HG02970 (cell line): Measurements from ENCODE around the gene NELL2.
"Not testable (repeated sequence)": the region's sequence is repeated elsewhere in the genome, so short reads cannot be mapped to it uniquely, and the experiment has no call there.

Source experiments
- ATAC-seq: cut with Tn5 transposase; IDR thresholded peaks from one replicate; pipeline ENCODE4 v1.9.1; 2021; ENCODE audit warnings: mild to moderate bottlenecking, moderate library complexity, moderate number of reproducible peaks; ENCODE audit not compliant: unreplicated experiment, low FRiP score

The NELL2 gene

GRCh38 chr12:44875954-44876543 lies at the start of gene NELL2:
NELL2 (minus strand) TSS chr12:44876315; CDS start chr12:44875869, 446 bp downstream.
- peak; percentile 43 for ATAC-seq

- no peak for ATAC-seq
Measured at GRCh38 chr12:44921736-44922135, 45.6 kb upstream of the NELL2 start.

- no peak for ATAC-seq
Measured at GRCh38 chr12:44917141-44917540, 41.0 kb upstream of the NELL2 start.

GRCh38 chr12:44915958-44916357 lies 39.8 kb upstream of the NELL2 start:
- ATAC-seq = no peak

- ATAC-seq = no peak
Measured at GRCh38 chr12:44904321-44904720, 28.2 kb upstream of the NELL2 start.

DNA sequence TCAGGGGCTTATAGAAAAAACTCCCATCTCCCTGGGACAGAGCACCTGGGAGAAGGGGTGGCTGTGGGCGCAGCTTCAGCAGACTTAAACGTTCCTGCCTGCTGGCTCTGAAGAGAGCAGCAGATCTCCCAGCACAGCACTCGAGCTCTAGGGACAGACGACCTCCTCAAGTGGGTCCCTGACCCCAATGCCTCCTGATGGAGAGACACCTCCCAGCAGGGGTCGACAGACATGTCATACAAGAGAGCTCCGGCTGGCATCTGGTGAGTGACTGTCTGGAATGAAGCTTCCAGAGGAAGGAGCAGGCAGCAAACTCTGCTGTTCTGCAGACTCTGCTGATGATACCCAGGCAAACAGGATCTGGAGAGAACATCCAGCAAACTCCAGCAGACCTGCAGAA lies 22.0 kb upstream of the NELL2 start:
- ATAC-seq = not testable (repeated sequence)

- ATAC-seq = no peak
Measured at GRCh38 chr12:44889926-44890325, 13.8 kb upstream of the NELL2 start.

- no peak for ATAC-seq
Measured at GRCh38 chr12:44889162-44889561, 13.0 kb upstream of the NELL2 start.

GRCh38 chr12:44885902-44886301 lies 9.8 kb upstream of the NELL2 start:
- no peak for ATAC-seq

DNA sequence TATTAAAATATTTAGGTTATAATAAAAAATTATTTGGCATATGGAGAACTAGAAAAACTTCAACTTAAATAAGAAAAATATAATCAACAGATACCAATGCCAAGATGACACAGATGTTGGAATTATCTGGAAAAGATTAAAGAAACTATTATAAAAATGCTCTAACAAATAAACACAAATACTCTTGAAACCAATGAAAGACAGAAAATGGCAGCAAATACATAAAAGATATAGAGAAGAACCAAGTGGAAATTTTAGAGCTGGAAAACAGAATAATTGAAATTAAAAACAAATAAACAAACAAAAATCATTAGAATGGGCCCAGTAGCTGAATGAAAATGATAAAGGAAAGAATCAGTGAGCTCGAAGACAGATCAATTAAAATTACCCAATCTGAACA lies 5.1 kb upstream of the NELL2 start:
- ATAC-seq = no peak

DNA sequence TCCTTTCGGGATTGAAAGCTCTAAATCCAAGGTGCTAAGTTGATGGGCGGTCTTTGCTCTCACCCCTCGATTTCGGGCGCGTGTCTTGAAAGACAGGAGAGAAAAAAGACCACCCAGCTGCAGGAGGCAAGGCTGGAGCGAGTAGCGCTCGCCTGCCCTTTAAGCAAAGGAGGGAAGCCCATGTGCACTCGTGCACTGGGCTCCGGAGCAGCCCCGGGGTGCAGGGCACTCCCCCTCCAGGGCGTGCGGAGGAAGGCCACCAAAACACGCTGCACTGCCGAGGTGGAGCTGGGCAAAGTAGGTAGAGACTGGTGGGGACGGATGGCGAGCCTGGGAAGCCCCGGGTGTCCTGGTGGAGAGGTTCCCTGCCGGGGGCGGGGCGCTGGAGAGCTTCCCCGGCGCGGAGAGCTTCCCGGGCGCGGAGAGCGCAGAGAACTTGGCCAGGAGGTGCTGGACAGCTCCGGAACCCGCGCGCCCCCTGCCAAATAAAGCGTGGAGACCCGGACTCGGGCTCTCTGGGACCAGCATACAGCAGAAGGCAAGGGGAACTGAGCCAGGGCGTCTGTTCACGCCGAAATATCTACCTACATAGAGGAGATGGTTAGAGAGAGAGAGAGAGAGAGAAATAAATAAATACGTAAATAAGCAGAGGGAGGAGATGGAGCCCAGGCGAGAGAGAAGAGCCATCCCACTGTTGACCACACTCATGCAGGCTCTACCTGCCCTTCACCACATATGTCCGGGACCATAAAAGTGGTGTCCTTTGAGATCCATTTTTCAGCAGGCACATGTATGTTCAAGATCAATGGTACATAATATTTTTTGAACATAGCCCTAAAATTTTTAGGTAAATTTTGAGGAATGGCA lies 662 bp upstream of the NELL2 start:
- ATAC-seq = peak; percentile 28

DNA sequence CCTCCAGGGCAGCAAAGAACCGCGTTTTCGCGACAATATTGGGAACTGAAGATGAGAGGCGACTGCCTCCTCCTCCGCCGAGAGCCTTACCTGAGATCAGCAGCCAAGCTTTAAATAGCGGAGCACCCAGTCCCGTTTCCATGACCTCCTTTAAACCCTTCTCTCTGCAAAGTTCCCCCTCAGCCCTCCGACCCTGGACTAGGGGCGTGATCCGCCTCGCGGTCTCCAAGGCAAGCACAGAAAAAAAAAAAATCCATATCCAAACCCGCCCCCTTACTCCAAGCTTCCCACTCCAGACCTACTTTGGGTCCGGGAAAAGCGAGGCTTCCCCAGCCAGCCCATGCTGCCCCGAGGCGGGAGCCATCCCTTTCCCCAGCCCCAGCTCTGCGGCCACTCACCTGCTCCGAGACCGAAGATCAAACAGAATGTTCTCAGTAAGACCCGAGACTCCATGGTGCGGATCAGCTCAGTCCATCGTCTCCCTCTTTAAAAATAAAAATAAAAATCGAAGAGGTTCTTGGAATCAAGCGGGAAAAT lies 630 bp downstream of the NELL2 start:
- no peak for ATAC-seq

GRCh38 chr12:44874981-44875416 lies 1.1 kb downstream of the NELL2 start:
- no peak for ATAC-seq

DNA sequence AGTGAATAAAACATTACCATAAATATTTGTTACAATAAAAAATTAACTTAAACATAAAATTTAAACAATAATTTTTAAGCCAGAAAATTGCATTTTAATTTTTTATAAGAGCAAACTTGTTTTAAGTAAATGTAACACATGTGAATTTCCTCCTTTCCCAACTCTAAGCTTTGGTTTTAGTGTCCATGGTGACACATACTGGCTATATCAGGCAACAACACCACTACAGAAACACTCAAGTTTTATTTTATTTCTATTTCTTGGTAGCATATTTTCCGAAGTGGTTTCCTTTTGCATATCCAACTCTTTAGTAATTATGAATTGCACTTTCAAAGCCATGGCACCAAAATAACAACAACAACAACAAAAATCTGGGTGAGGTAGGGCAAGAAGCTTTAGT lies 2.2 kb downstream of the NELL2 start:
- ATAC-seq = no peak

GRCh38 chr12:44869503-44869902 lies 6.6 kb downstream of the NELL2 start:
- no peak for ATAC-seq

- ATAC-seq = no peak
Measured at GRCh38 chr12:44863867-44864266, 12.2 kb downstream of the NELL2 start.

- ATAC-seq = no peak
Measured at GRCh38 chr12:44859998-44860689, 16.0 kb downstream of the NELL2 start.

DNA sequence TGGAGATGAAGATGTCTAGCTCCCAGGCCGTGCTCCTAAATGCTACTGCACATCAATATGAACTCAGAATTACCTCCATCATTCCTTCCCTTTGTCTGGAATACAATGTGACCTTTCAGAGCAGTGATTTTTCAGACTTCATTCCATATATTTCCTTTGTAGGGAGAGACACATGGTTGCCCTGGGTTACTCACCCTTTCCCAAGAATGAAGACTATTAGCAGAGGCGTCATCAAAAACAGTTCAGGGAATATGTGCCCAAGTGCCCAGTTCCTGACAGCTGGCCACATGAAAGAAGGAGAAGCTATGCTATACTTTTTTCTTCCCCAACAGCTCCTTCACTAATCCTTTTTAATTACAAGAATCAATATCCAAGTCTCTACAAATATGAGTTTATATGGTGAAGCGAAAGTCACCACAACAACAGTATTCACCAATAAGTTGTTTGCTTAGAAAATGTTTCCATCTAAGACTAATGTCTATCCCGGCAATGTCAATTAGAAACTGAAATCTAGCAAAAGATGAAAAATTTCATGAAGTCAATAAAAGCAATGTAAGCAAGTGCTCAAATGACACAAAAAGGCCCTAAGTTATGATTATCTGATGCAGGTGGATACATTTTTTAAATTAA lies 17.8 kb downstream of the NELL2 start:
- no peak for ATAC-seq

- no peak for ATAC-seq
Measured at GRCh38 chr12:44852483-44852882, 23.6 kb downstream of the NELL2 start.

DNA sequence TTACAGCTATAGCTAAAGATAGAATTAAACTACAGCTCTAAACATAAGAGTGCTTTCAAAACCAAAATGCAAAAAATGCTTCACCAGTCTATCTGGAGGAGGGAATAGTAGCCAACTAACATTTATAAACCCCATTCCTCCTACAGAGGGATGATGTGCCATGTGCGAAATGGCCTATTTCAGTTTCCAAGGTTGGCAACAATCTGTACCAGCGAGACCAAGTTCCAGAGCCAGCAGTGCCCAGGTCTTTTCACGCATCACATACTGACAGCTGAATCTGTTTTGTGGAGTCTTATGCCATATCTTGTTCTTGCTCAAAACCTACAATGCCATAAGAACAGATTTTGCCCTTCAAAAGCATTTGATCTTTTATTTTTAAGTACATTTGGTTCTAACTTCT lies 24.5 kb downstream of the NELL2 start:
- ATAC-seq = no peak

DNA sequence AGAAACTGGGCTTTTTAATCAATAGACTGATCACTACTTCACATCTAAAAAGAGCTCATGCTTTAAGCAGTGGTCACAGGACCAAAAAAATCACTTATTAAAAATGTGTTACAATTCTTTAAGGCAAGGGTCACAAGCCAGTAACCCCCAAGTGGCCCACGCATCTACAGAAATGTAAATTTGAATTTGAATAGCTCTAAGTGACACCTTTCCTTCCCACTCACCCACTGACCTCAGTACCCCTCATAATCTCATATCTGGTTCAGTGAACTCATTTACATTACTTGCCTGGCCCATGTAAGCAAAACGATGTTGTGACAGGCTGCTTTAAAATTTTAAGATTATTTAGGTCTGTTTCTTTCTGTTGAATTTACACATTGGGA lies 27.4 kb downstream of the NELL2 start:
- no peak for ATAC-seq
